ENCODE measurements around the gene HLA-A. TPM values are rescaled to one million over a fixed set of nuclear protein-coding genes. Genes with fewer than 3 reads are reported as not detected.
A peak's percentile ranks its signal among the peaks of the same experiment; 100 is the strongest.
"Not testable (repeated sequence)": the region's sequence is repeated elsewhere in the genome, so short reads cannot be mapped to it uniquely, and the experiment has no call there.

The HLA-A gene
- total and polyA plus RNA-seq, 2 donors: 741 to 1,655 TPM

GRCh38 chr6:29974901-29975560, 32.7 kb downstream of the HLA-A start:
- Histone ChIP-seq H3K4me3 (ENCODE audit: low read length in 2 of 2) (no peak overlapping the region), H3K27ac (ENCODE audit: low read depth in 1 of 2, low read length in 1 of 2) (no peak overlapping the region), H3K36me3 (ENCODE audit: control insufficient read depth in 2 of 2, insufficient read depth in 2 of 2, low read length in 1 of 2) (peaks cover 2 to 3% of the 10 kb centered on the region in 2 donors), H3K4me1 (ENCODE audit: control insufficient read depth in 2 of 2, insufficient read depth in 2 of 2, low read length in 2 of 2) (peaks cover 0 to 21% of the 10 kb centered on the region in 2 donors), H3K9me3 (ENCODE audit: control insufficient read depth in 2 of 2, insufficient read depth in 1 of 2, low read length in 1 of 2) (no peaks in the 10 kb centered on the region), H3K27me3 (ENCODE audit: control insufficient read depth in 2 of 2, insufficient read depth in 1 of 2, low read length in 1 of 2) (peaks cover 32 to 59% of the 10 kb centered on the region in 2 donors)
- WGBS: 15% methylated on average over 17 of the region's 17 CpGs
- peak in 1 of 9 donors; percentile 6 for DNase-seq (ENCODE audit: low read depth in 6 of 9, low spot score in 9 of 9)

GRCh38 chr6:29975561-29975907, 33.2 kb downstream of the HLA-A start:
- Histone ChIP-seq H3K4me3 (ENCODE audit: low read length in 2 of 2) (no peak overlapping the region), H3K27ac (ENCODE audit: low read depth in 1 of 2, low read length in 1 of 2) (no peak overlapping the region), H3K4me1 (ENCODE audit: control insufficient read depth in 2 of 2, insufficient read depth in 2 of 2, low read length in 2 of 2) (peaks cover 0 to 21% of the 10 kb centered on the region in 2 donors), H3K9me3 (ENCODE audit: control insufficient read depth in 2 of 2, insufficient read depth in 1 of 2, low read length in 1 of 2) (no peaks in the 10 kb centered on the region), H3K27me3 (ENCODE audit: control insufficient read depth in 2 of 2, insufficient read depth in 1 of 2, low read length in 1 of 2) (peaks cover 32 to 60% of the 10 kb centered on the region in 2 donors), H3K36me3 (ENCODE audit: control insufficient read depth in 2 of 2, insufficient read depth in 2 of 2, low read length in 1 of 2) (peaks cover 0 to 3% of the 10 kb centered on the region in 2 donors)
- DNase-seq (ENCODE audit: low read depth in 6 of 9, low spot score in 9 of 9): no peak
- WGBS: 6% methylated on average over 25 of the region's 25 CpGs

DNA sequence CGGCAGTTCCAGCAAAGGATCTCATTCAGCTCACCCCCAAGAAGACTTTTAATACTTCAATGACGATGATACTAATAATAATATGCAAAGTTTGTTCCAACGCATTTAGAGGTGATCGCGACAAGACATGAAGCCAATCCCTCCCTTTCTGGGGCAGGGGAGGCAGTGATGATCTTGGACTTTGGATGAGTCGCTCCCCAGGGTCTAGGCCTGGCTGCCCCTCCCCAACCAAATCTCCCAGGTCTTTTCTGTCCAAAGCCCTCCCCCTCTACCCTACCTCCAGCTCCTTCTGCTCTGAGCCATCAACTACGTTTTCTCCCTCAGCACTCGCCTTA, 33.9 kb downstream of the HLA-A start:
- Histone ChIP-seq H3K9me3 (ENCODE audit: control insufficient read depth in 2 of 2, insufficient read depth in 1 of 2, low read length in 1 of 2) (no peaks in the 10 kb centered on the region), H3K4me1 (ENCODE audit: control insufficient read depth in 2 of 2, insufficient read depth in 2 of 2, low read length in 2 of 2) (peaks cover 0 to 21% of the 10 kb centered on the region in 2 donors), H3K27ac (ENCODE audit: low read depth in 1 of 2, low read length in 1 of 2) (no peak overlapping the region), H3K36me3 (ENCODE audit: control insufficient read depth in 2 of 2, insufficient read depth in 2 of 2, low read length in 1 of 2) (no peaks in the 10 kb centered on the region), H3K4me3 (ENCODE audit: low read length in 2 of 2) (peak overlapping the region; percentile 37 to 42), H3K27me3 (ENCODE audit: control insufficient read depth in 2 of 2, insufficient read depth in 1 of 2, low read length in 1 of 2) (peaks cover 32 to 67% of the 10 kb centered on the region in 2 donors)
- 24% methylated on average over 8 of the region's 8 CpGs for WGBS
- DNase-seq (ENCODE audit: low read depth in 6 of 9, low spot score in 9 of 9): no peak

GRCh38 chr6:29976588-29977424, 34.5 kb downstream of the HLA-A start:
- WGBS: 3% methylated on average over 66 of the region's 66 CpGs
- peaks cover 32 to 69% of the 10 kb centered on the region in 2 donors for H3K27me3 ChIP-seq (ENCODE audit: control insufficient read depth in 2 of 2, insufficient read depth in 1 of 2, low read length in 1 of 2)
- no peaks in the 10 kb centered on the region for H3K36me3 ChIP-seq (ENCODE audit: control insufficient read depth in 2 of 2, insufficient read depth in 2 of 2, low read length in 1 of 2)
- peak overlapping the region; percentile 37 to 42 for H3K4me3 ChIP-seq (ENCODE audit: low read length in 2 of 2)
- no peaks in the 10 kb centered on the region for H3K9me3 ChIP-seq (ENCODE audit: control insufficient read depth in 2 of 2, insufficient read depth in 1 of 2, low read length in 1 of 2)
- H3K27ac ChIP-seq (ENCODE audit: low read depth in 1 of 2, low read length in 1 of 2): peak overlapping the region in 1 of 2 donors; percentile 36
- peak in 5 of 9 donors; percentile 19 to 72 (median 26) for DNase-seq (ENCODE audit: low read depth in 6 of 9, low spot score in 9 of 9)
- H3K4me1 ChIP-seq (ENCODE audit: control insufficient read depth in 2 of 2, insufficient read depth in 2 of 2, low read length in 2 of 2): peaks cover 0 to 21% of the 10 kb centered on the region in 2 donors

DNA sequence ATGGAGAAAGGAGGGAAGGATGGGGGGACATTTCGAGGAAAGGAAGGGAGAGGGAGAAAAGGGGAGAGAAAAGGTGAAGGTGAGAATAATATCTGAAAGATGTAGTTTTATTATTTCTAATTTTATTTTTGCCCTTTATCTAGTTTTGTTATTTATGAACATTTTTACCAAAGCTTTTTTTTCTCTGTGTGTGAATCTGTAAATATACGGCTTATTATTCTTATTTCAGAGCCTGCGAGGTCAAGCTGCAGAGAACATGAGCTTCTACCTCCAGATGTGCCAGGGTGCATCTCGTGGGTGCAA, 35.0 kb downstream of the HLA-A start:
- Histone ChIP-seq H3K4me1 (ENCODE audit: control insufficient read depth in 2 of 2, insufficient read depth in 2 of 2, low read length in 2 of 2) (peaks cover 0 to 21% of the 10 kb centered on the region in 2 donors), H3K36me3 (ENCODE audit: control insufficient read depth in 2 of 2, insufficient read depth in 2 of 2, low read length in 1 of 2) (no peaks in the 10 kb centered on the region), H3K9me3 (ENCODE audit: control insufficient read depth in 2 of 2, insufficient read depth in 1 of 2, low read length in 1 of 2) (no peaks in the 10 kb centered on the region), H3K27me3 (ENCODE audit: control insufficient read depth in 2 of 2, insufficient read depth in 1 of 2, low read length in 1 of 2) (peaks cover 32 to 66% of the 10 kb centered on the region in 2 donors), H3K27ac (ENCODE audit: low read depth in 1 of 2, low read length in 1 of 2) (no peak overlapping the region), H3K4me3 (ENCODE audit: low read length in 2 of 2) (no peak overlapping the region)
- DNase-seq (ENCODE audit: low read depth in 6 of 9, low spot score in 9 of 9): no peak
- WGBS: 70% methylated on average over 4 of the region's 4 CpGs

GRCh38 chr6:29980013-29980412, 37.7 kb downstream of the HLA-A start:
- H3K36me3 ChIP-seq (ENCODE audit: control insufficient read depth in 2 of 2, insufficient read depth in 2 of 2, low read length in 1 of 2); H3K4me3 ChIP-seq (ENCODE audit: low read length in 2 of 2); H3K9me3 ChIP-seq (ENCODE audit: control insufficient read depth in 2 of 2, insufficient read depth in 1 of 2, low read length in 1 of 2); H3K27ac ChIP-seq (ENCODE audit: low read depth in 1 of 2, low read length in 1 of 2); DNase-seq (ENCODE audit: low read depth in 6 of 9, low spot score in 9 of 9): not testable (repeated sequence)
- H3K4me1 ChIP-seq (ENCODE audit: control insufficient read depth in 2 of 2, insufficient read depth in 2 of 2, low read length in 2 of 2): peaks cover 0 to 18% of the 10 kb centered on the region in 2 donors
- WGBS: 89% methylated on average over 1 of the region's 4 CpGs
- peaks cover 26 to 47% of the 10 kb centered on the region in 2 donors for H3K27me3 ChIP-seq (ENCODE audit: control insufficient read depth in 2 of 2, insufficient read depth in 1 of 2, low read length in 1 of 2)

GRCh38 chr6:29980511-29980910, 38.2 kb downstream of the HLA-A start:
- no peak for DNase-seq (ENCODE audit: low read depth in 6 of 9, low spot score in 9 of 9)
- Histone ChIP-seq H3K4me3 (ENCODE audit: low read length in 2 of 2) (no peak overlapping the region), H3K9me3 (ENCODE audit: control insufficient read depth in 2 of 2, insufficient read depth in 1 of 2, low read length in 1 of 2) (no peaks in the 10 kb centered on the region), H3K27me3 (ENCODE audit: control insufficient read depth in 2 of 2, insufficient read depth in 1 of 2, low read length in 1 of 2) (peaks cover 26 to 42% of the 10 kb centered on the region in 2 donors), H3K36me3 (ENCODE audit: control insufficient read depth in 2 of 2, insufficient read depth in 2 of 2, low read length in 1 of 2) (no peaks in the 10 kb centered on the region), H3K4me1 (ENCODE audit: control insufficient read depth in 2 of 2, insufficient read depth in 2 of 2, low read length in 2 of 2) (peaks cover 0 to 13% of the 10 kb centered on the region in 2 donors), H3K27ac (ENCODE audit: low read depth in 1 of 2, low read length in 1 of 2) (no peak overlapping the region)
- 96% methylated on average over 10 of the region's 10 CpGs for WGBS

- H3K27me3 ChIP-seq (ENCODE audit: control insufficient read depth in 2 of 2, insufficient read depth in 1 of 2, low read length in 1 of 2): peaks cover 19 to 34% of the 10 kb centered on the region in 2 donors
- H3K36me3 ChIP-seq (ENCODE audit: control insufficient read depth in 2 of 2, insufficient read depth in 2 of 2, low read length in 1 of 2): no peaks in the 10 kb centered on the region
- WGBS: 77% methylated on average over 8 of the region's 8 CpGs
- no peak overlapping the region for H3K4me3 ChIP-seq (ENCODE audit: low read length in 2 of 2)
- no peak overlapping the region for H3K27ac ChIP-seq (ENCODE audit: low read depth in 1 of 2, low read length in 1 of 2)
- H3K4me1 ChIP-seq (ENCODE audit: control insufficient read depth in 2 of 2, insufficient read depth in 2 of 2, low read length in 2 of 2): peaks cover 0 to 9% of the 10 kb centered on the region in 2 donors
- no peaks in the 10 kb centered on the region for H3K9me3 ChIP-seq (ENCODE audit: control insufficient read depth in 2 of 2, insufficient read depth in 1 of 2, low read length in 1 of 2)
- DNase-seq (ENCODE audit: low read depth in 6 of 9, low spot score in 9 of 9): no peak
Measured at GRCh38 chr6:29981211-29981812, 39.0 kb downstream of the HLA-A start.

- Histone ChIP-seq H3K4me3 (ENCODE audit: low read length in 2 of 2) (no peak overlapping the region), H3K27me3 (ENCODE audit: control insufficient read depth in 2 of 2, insufficient read depth in 1 of 2, low read length in 1 of 2) (peaks cover 14 to 26% of the 10 kb centered on the region in 2 donors)
Measured at GRCh38 chr6:29982097-29982496, 39.8 kb downstream of the HLA-A start.

More at GRCh38 chr6:29982097-29982496, 39.8 kb downstream of the HLA-A start:
- Histone ChIP-seq H3K27ac (ENCODE audit: low read depth in 1 of 2, low read length in 1 of 2) (no peak overlapping the region), H3K4me1 (ENCODE audit: control insufficient read depth in 2 of 2, insufficient read depth in 2 of 2, low read length in 2 of 2) (peaks cover 0 to 2% of the 10 kb centered on the region in 2 donors), H3K9me3 (ENCODE audit: control insufficient read depth in 2 of 2, insufficient read depth in 1 of 2, low read length in 1 of 2) (no peaks in the 10 kb centered on the region), H3K36me3 (ENCODE audit: control insufficient read depth in 2 of 2, insufficient read depth in 2 of 2, low read length in 1 of 2) (no peaks in the 10 kb centered on the region)
- DNase-seq (ENCODE audit: low read depth in 6 of 9, low spot score in 9 of 9): no peak
